IPS-NIHi7 (cell line): ENCODE data around the gene COL4A1.
"Not testable (repeated sequence)": the region's sequence is repeated elsewhere in the genome, so short reads cannot be mapped to it uniquely, and the experiment has no call there.

Experiments used
- DNase-seq: peaks from one replicate; pipeline ENCODE4 v3.0.0; 2012; ENCODE audit warnings: mixed read lengths; ENCODE audit errors: extremely low spot score

The COL4A1 gene

DNA sequence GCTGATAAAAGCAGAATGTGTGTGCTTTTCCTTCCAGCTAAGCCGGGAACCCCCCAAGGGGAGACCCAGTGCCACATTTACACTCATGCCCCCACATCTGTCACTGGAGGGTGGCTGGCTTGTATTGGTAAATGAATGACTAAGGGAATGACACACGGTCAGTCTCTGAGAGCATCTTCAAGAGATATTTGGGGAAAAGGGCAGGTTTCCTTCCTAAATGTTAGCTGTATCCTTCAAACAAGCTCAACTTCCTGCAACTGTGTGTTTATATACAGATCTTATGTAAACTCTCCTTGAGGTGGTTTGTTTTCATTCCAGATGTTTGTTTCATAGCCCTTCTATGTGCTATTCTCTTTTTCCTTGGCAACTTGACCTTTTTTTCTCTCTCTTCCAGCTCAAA is 192.6 kb downstream of the COL4A1 start:
- DNase-seq, result no peak

DNA sequence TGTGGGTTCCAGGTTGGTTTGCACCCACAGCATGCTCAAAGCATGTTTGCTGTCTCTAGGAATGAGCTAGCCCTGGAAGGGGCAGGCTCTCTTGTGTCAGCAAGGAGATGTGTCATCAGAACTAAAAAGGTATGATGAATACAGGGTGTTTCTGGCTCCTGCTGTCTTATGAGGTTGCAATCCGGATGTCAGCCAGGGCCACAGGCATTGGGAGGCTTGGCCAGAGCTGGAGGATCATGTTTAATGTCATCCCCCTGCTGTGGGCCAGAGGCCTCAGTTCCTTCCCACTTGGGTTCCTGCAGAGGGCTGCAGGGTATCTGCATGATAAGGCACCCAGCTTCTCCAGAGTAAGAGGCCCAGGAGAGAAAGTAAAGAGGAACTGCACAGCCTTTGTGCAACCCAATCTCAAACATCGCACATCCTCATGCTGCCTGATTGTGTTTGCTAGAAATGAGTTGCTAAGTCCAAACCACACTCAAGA is 193.6 kb downstream of the COL4A1 start:
- DNase-seq, result no peak

GRCh38 chr13:110112379-110112778 is 194.6 kb downstream of the COL4A1 start:
- not testable (repeated sequence) for DNase-seq

GRCh38 chr13:110110783-110111182 is 196.2 kb downstream of the COL4A1 start:
- DNase-seq, result no peak

DNA sequence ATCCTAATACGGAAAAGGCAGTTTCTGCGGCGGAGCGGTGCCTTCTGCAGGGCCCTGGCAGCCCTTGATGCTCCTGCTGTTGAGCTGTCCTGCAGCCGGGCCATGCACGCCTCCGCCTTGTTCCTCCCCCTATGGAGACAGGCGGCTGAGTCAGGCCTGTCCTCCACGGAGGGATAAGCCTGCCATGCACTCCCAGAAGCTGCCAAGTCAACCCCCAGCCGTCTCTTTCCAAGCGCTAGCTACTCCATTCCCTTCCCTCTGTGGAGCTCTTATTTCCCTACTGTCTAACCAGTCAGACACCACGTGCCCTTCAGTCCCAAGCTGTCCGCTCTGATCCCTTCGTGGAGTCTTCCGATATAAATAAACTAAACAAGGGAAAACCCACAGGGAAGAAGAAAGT is 197.0 kb downstream of the COL4A1 start:
- DNase-seq, result peak; percentile 70

GRCh38 chr13:110109140-110109783 is 197.7 kb downstream of the COL4A1 start:
- no peak for DNase-seq

DNA sequence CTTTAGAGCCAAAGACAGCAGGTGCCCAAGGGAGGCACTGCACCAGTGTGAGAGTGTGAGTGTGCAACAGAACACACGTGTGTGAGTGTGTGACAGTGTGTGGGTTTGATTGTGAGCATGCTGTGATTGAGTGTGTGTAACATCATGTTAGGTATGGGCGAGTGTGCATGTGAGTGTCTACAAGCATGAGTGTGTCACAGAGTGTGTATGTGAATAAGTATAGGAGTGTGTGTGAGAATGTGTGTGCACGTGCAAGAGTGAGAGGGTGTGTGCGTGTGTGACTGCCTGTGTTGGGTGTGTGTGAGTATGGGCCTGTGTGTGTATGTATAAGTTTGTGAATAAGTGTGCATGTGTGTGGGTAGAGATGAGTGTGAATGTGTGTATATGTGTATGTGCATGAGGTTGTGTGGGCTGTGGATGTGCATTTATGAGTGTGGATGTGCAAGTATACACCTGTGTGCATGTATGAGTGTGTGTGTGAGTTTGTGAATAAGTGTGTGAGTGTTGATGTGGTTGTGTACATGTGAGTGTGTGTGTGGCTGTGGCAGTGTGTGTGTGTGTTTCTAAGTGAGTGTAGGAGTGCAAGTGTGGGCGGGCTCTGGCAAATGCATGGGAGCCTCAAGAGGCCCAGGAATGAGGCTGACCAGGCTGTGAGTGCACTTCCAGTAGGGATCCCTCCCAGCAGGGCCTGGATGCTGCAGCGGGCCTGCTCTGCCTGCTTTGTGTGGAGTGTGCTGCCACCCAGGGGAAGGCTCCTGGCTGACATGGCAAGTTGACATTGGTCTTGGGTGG is 198.4 kb downstream of the COL4A1 start:
- peak; percentile 87 for DNase-seq

GRCh38 chr13:110107568-110108347 is 199.2 kb downstream of the COL4A1 start:
- DNase-seq, result peak; percentile 80

DNA sequence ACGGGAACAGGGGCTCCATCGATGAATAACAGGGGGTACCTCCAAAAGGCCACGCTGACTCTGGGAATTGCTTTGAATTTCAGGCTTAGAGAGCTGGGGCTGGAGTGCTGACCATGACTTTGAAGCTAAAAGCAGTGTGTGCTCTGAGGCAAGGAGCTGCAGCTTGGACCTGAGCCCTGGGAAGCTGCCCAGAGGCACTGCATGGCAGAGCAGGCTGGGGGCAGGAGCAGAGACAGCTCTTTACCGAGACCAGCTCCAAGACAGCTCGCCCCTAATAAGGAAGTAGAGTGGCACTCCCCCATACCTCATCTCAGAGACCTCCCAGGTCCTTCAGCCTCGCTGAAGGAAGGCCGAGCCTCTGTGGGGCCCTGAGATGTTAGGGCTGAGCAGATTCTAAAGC is 200.2 kb downstream of the COL4A1 start:
- no peak for DNase-seq

DNA sequence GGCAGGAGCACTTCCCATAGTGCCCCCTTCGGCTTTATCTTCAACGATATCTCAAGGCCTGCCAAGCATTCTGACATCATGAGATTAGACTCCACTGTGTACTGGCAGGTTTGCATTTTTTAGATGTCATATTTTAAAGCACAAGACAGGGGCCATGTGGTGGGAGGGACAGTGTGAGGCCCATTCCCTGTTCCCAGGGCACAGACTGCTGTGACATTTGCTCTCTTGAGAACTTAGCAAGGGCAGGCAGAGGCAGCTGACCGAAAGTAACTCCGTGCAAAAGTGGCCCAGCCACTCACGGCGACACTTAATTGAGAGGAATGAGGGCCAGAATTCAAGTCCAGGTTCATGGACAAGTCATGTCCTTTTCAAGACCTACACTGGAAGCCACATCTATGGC is 201.8 kb downstream of the COL4A1 start:
- no peak for DNase-seq

GRCh38 chr13:110103534-110103933 is 203.4 kb downstream of the COL4A1 start:
- no peak for DNase-seq

DNA sequence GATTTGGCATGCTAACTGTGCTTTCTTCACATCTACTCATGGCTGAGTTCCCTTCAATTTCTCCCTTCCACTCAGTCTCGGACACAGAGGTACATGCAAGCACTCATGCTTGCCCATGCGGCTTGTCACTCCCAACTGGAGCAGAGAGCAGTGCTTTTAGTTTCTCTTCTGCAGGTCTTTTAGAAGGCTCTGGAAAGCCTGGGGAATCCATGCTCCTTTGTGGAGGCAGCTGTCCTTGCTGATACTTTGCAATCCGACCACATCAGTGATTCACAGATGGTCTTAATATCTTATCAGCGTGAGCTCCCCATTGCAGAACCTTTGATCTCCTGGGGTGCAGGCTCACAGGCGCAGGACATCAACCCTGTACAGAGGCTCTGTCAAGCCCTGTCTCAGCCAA is 203.9 kb downstream of the COL4A1 start:
- DNase-seq, result no peak

- no peak for DNase-seq
Measured at GRCh38 chr13:110102053-110102452, 204.9 kb downstream of the COL4A1 start.

DNA sequence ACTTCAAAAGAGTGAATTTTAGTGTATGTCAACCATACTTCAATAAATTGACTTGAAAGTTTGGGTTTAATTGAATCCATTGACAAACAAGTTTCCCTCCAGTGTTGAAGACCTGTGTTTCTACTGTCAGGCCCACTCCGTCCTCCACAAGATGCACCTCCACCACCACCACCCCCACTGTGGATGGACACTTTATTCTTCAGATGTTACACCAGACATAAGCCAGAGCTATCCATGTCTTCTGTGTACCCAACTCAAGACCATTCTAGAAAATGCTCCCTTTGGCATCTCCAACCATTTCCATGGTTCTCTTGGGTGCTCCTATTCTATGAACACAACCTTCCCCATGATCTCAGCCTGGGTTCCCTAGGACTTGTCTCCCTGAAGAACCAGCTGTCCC is 207.0 kb downstream of the COL4A1 start:
- DNase-seq, result no peak
